ENCODE measurements around the gene BICRA. TPM values are rescaled to one million over a fixed set of nuclear protein-coding genes. Genes with fewer than 3 reads are reported as not detected.

Gene BICRA
- total RNA-seq, 2 experiments from 2014 or later = 4.4 to 16.0 TPM

DNA sequence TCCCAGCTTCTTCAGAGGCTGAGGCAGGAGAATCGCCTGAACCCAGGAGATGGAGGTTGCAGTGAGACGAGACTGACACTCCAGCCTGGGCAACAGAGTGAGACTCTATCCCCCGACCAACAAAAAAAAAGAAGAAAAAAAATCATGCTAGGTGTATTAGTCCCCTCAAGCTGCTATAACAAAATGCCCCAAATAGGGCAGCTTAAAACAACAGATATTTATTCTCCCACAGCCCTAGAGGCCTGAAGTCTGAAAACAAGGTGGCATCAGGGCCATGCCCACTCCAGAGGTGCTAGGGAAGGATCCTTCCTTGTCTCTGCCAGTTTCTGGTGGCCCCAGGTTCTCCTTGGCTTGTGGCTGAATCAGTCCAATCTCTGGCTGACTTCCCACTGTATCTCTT, 95.7 kb downstream of the BICRA start:
- TF ChIP-seq, protein P1, sequence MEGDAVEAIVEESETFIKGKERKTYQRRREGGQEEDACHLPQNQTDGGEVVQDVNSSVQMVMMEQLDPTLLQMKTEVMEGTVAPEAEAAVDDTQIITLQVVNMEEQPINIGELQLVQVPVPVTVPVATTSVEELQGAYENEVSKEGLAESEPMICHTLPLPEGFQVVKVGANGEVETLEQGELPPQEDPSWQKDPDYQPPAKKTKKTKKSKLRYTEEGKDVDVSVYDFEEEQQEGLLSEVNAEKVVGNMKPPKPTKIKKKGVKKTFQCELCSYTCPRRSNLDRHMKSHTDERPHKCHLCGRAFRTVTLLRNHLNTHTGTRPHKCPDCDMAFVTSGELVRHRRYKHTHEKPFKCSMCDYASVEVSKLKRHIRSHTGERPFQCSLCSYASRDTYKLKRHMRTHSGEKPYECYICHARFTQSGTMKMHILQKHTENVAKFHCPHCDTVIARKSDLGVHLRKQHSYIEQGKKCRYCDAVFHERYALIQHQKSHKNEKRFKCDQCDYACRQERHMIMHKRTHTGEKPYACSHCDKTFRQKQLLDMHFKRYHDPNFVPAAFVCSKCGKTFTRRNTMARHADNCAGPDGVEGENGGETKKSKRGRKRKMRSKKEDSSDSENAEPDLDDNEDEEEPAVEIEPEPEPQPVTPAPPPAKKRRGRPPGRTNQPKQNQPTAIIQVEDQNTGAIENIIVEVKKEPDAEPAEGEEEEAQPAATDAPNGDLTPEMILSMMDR (conservative IDR thresholded peaks at IDR 0.05; ENCODE audit: low read length) = no peak
- TF ChIP-seq EZH2phosphoT487 (IDR thresholded peaks at IDR 0.05; ENCODE audit: borderline replicate concordance, low read depth, low read length) = no peak
- Histone ChIP-seq H3K4me2 (ENCODE audit: low read length) (no peak overlapping the region), H3K36me3 (ENCODE audit: insufficient read depth, low read length) (peaks cover 23% of the 10 kb centered on the region), H3K4me1 (ENCODE audit: insufficient read depth, low read length, poor library complexity, severe bottlenecking) (no peaks in the 10 kb centered on the region), H2AFZ (ENCODE audit: low read length) (no peak overlapping the region), H3K27ac (ENCODE audit: low read depth, low read length, poor library complexity, severe bottlenecking) (no peak overlapping the region), H3K79me2 (ENCODE audit: insufficient read depth, low read depth, low read length) (no peaks in the 10 kb centered on the region), H4K20me1 (ENCODE audit: insufficient read depth, low read length) (no peaks in the 10 kb centered on the region; the same call in 1 of the 2 replicates), H3K4me3 (ENCODE audit: low read depth, low read length, poor library complexity, severe bottlenecking) (no peak overlapping the region), H3K9me2 (ENCODE audit: insufficient read depth, low read length) (no peaks in the 10 kb centered on the region), H3K9me3 (ENCODE audit: low read length) (no peaks in the 10 kb centered on the region)
- POLR2A ChIA-PET = no interaction called here
- no TSS peak for BruUV-seq (replicated peaks)
- CTCF ChIA-PET (ENCODE audit: unreplicated experiment) = no interaction called here
- DNase-seq (ENCODE audit: low spot score) = no peak
- intact Hi-C loops (cut with micrococcal nuclease; ENCODE audit: unreplicated experiment) = no loop called here

DNA sequence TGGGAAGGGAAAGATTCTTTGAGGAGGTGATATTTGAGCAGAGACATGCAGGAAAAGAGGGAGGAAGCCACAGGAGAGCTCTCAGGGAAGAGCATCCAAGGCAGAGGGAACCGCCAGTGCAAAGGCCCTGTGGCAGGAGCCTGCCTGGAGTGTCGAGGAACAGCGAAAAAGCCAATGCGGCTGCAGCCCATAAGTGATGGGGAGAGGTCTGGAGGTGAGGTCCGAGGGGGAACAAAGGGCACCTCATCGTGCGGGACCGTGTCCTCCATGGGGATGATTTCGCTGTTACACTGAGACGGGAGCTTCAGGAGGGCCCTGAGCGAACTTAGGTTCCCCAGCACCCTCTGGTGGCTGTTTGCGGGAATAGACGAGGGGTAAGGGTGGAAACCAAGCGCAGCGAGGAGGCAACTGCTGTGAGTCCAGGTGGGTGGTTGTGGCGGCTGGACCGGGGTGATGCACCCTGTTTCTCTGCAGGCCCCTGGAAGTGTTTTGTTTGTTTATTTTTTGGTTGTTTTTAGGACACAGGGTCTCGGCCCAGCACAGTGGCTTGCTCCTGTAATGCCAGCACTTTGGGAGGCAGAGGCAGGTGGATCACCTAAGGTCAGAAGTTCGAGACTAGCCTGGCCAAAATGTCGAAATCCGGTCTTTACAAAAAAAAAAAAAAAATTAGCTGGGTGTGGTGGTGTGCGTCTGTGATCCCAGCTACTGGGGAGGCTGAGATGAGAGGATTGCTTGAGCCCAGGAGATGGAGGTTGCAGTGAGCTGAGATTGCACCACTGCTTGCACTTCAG, 98.4 kb downstream of the BICRA start:
- Histone ChIP-seq H3K27ac (ENCODE audit: low read depth, low read length, poor library complexity, severe bottlenecking) (no peak overlapping the region), H3K4me3 (ENCODE audit: low read depth, low read length, poor library complexity, severe bottlenecking) (no peak overlapping the region), H2AFZ (ENCODE audit: low read length) (no peak overlapping the region), H3K9me3 (ENCODE audit: low read length) (no peaks in the 10 kb centered on the region), H3K36me3 (ENCODE audit: insufficient read depth, low read length) (peaks cover 5% of the 10 kb centered on the region; the same call in 1 of the 2 replicates), H3K4me1 (ENCODE audit: insufficient read depth, low read length, poor library complexity, severe bottlenecking) (no peaks in the 10 kb centered on the region), H3K79me2 (ENCODE audit: insufficient read depth, low read depth, low read length) (no peaks in the 10 kb centered on the region), H3K4me2 (ENCODE audit: low read length) (no peak overlapping the region), H3K9me2 (ENCODE audit: insufficient read depth, low read length) (no peaks in the 10 kb centered on the region), H4K20me1 (ENCODE audit: insufficient read depth, low read length) (no peaks in the 10 kb centered on the region)
- DNase-seq (ENCODE audit: low spot score) = peak; percentile 79
- no TSS peak for BruUV-seq (replicated peaks)
- intact Hi-C loops (cut with micrococcal nuclease; ENCODE audit: unreplicated experiment) = loop anchor here (1.0 kb wide), 1 partner anchor 271 kb away; no protein-coding TSS in a partner anchor
- ChIA-PET CTCF (ENCODE audit: unreplicated experiment) (interaction anchor here (0.6 to 1.5 kb wide), 2 partner anchors 71 to 271 kb away, joined by 3 to 7 read pairs; no protein-coding TSS in a partner anchor), POLR2A (interaction anchor here (0.6 to 0.7 kb wide), 2 partner anchors 33 to 279 kb away, joined by 3 to 4 read pairs; no protein-coding TSS in a partner anchor)
- TF ChIP-seq, protein P1 (conservative IDR thresholded peaks at IDR 0.05; ENCODE audit: low read length) = peak; percentile 86
- no peak for TF ChIP-seq EZH2phosphoT487 (IDR thresholded peaks at IDR 0.05; ENCODE audit: borderline replicate concordance, low read depth, low read length)

DNA sequence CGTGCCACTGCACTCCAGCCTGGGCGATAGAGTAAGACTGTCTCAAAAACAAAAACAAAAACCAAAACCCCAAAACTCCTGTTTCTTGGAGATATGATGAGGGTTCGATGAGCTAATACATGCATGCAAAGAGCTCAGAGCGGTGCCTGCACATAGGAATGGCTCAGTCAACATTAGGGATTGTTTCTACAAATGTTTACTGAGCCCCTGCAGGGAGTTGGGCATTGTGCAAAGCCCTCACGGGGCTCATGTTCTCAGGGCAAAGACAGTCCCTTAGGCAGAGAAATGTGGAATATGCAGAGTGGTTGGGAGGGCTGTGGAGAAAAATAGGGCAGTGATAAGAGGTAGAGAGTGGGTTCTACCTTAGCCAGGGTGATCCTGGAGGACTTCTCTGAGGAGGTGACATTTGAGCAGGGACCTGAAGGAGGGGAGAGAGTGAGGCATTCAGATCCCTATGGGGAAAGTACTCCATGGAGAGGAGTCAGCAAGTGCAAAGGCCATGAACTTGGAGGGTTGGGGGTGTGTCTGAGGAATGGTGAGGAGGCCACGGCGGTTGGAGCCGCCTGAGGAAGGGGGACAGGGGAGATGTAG, 102.8 kb downstream of the BICRA start:
- POLR2A ChIA-PET = no interaction called here
- intact Hi-C loops (cut with micrococcal nuclease; ENCODE audit: unreplicated experiment) = no loop called here
- no TSS peak for BruUV-seq (replicated peaks)

More for the DNA sequence above, 102.8 kb downstream of the BICRA start:
- no peaks in the 10 kb centered on the region for H3K9me3 ChIP-seq (ENCODE audit: low read length)
- no peak overlapping the region for H3K27ac ChIP-seq (ENCODE audit: low read depth, low read length, poor library complexity, severe bottlenecking)
- no peaks in the 10 kb centered on the region for H4K20me1 ChIP-seq (ENCODE audit: insufficient read depth, low read length)
- no peaks in the 10 kb centered on the region for H3K4me1 ChIP-seq (ENCODE audit: insufficient read depth, low read length, poor library complexity, severe bottlenecking)
- H3K9me2 ChIP-seq (ENCODE audit: insufficient read depth, low read length) = no peaks in the 10 kb centered on the region
- no peak overlapping the region for H3K4me2 ChIP-seq (ENCODE audit: low read length)
- no peaks in the 10 kb centered on the region for H3K79me2 ChIP-seq (ENCODE audit: insufficient read depth, low read depth, low read length)
- no peak for DNase-seq (ENCODE audit: low spot score)
- H2AFZ ChIP-seq (ENCODE audit: low read length) = no peak overlapping the region
- no peak overlapping the region for H3K4me3 ChIP-seq (ENCODE audit: low read depth, low read length, poor library complexity, severe bottlenecking)
- no peaks in the 10 kb centered on the region for H3K36me3 ChIP-seq (ENCODE audit: insufficient read depth, low read length)
- TF ChIP-seq EZH2phosphoT487 (IDR thresholded peaks at IDR 0.05; ENCODE audit: borderline replicate concordance, low read depth, low read length) = no peak
- TF ChIP-seq, protein P1 (conservative IDR thresholded peaks at IDR 0.05; ENCODE audit: low read length) = no peak
- CTCF ChIA-PET (ENCODE audit: unreplicated experiment) = no interaction called here
